ENCODE data around the gene SNCG.
"Not testable (repeated sequence)": the region's sequence is repeated elsewhere in the genome, so short reads cannot be mapped to it uniquely, and the experiment has no call there.

Gene SNCG

DNA sequence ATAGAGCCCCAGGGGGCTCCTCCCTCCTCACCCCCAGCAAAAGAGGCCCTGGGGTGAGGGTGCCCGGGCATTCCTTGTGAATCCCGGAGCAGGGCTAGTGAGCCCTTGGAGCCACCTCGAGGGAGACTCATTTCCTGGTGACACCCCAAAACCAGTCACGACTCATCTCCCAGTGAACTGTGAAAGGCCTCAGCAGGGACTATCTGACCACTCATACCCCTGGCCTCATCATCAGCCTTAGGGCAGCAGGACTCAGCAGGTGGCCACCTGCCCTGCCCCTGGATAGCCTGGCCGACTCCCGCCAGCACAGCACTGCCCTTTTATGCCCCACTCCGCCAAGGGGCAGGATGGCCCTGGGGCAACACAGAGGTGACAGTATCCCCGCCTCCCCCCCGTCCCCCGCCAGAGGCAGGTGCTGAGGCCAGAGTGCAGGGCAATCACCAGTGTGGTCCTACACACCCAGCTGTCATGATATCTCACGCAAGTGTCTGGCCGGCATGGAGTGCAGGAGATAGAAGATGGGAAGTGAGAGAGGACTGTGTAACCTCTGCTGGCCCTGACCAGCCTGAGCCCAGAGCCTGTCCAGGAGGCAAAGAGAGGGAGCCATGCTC lies 3.2 kb downstream of the SNCG start:
- no peak for DNase-seq

DNA sequence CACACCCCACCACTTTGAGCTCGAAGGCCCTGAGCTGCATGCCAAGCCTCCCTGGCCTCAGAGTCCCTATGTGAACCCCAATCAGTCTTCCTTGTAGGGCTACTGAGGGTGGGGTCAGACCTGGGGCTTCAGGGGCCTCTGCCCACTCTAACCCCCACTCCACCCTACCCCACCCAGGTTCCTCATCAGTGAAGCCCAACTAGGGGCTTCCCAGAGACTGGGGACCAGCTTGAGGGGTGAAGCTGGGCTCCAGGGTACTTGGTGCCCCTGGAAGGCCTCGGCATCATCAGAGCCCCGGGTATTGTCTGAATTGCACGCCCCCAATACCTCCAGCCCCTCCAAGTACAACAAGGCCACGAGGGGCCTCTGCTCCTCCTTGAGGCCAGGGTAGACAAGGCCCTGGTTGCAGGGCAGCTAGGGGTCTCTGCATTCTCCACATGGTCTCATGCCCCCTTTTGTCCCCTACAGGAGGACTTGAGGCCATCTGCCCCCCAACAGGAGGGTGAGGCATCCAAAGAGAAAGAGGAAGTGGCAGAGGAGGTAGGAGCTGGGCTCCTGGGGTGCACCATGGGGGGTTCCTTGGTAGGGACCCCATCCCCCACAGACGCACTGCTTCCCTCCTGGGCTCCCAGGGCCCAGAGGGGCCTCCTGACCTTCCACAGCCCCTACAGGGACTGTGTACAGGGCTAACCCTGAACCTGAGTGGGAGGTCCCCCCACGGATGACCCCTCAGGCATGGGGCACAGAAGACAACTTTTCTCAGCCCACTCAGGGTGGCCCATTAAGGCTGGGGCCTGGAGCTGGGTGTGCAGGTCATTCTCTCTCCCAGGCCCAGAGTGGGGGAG lies 4.0 kb downstream of the SNCG start:
- DNase-seq, result no peak

DNA sequence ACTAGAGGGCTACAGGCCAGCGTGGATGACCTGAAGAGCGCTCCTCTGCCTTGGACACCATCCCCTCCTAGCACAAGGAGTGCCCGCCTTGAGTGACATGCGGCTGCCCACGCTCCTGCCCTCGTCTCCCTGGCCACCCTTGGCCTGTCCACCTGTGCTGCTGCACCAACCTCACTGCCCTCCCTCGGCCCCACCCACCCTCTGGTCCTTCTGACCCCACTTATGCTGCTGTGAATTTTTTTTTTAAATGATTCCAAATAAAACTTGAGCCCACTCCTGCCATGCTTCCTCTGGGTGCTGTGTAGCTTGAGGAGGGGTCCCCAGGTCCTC lies 4.5 kb downstream of the SNCG start:
- DNase-seq, result no peak

DNA sequence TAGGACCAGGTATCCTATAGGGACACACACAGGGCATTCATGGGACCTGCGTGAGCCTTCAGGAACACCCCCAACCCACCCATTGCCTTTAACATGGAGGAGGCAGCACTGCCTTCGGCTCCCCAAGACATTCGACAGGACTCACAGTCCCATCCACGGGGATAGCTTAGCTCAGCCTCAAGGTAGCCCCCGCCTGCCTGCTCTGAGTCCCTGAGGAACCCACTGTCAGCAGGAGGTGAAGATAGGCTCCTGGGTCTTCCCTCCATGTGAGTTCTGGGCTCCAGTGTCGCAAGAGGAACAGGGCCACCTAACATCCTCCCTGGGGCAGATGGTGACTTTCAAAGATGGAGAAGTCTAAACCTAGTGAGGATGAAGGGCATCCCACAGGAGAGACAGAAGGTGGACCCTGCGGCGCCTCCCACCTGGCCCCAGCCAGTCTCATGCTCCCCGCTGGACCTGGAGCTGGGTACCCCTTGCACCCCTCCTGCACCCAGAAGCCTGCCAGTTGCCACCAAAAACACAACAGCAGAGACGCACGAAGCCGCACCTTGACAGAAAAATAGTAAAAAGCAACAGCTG lies 5.0 kb downstream of the SNCG start:
- DNase-seq, result no peak

DNA sequence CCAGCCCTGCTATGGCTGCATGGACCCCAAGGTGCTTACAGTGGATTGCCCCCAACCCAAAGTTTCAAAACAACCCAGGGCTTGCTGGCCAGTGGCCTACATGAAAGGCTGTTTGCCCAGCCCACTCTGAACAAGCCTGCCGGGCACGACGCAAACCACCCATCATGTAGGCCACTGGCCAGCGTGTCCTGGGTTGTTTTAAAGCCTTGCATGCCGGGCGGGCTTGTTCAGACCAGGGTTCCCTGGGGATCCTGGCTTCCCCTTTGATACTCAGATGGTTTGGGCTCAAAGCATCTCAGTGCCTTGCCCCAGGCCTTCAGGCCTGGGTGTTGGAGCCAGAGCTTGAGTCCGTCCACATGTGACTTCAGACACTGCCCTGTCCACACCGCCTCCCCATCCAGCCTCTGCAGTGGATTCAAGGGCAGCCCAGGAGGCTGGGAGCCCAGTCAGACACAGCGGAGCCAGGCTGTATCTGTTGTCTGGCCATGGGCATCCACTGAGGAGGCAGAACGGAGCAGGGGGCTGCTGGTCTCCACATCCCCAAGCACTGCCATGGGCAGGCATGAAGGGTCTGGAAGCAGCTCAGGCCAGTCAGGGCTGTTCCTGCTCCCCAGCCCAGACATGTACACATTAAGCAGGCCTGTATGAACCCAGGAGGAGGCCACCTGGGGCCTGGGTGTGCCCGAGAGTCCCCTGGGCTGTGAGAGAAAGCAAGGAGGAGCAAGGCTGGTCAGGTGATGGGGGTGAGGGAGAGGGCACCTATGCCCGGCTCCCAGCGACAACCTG lies 5.9 kb downstream of the SNCG start:
- no peak for DNase-seq

DNA sequence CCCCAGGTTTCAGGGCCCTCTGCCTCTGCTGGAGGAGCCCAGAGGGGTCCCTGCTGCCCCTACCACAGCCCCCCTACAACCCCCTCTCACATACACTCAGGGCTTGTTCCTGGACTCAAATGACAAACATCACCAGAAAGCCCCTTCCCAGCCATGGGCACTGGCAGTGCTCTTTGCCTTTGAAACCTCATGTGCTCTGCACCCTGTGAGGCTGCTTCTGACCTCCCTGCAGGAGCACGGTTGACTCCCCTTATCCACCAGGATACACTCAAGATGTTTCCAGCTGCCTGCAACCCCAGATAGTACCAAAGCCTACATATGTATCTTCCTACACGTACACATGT lies 6.4 kb downstream of the SNCG start:
- no peak for DNase-seq

DNA sequence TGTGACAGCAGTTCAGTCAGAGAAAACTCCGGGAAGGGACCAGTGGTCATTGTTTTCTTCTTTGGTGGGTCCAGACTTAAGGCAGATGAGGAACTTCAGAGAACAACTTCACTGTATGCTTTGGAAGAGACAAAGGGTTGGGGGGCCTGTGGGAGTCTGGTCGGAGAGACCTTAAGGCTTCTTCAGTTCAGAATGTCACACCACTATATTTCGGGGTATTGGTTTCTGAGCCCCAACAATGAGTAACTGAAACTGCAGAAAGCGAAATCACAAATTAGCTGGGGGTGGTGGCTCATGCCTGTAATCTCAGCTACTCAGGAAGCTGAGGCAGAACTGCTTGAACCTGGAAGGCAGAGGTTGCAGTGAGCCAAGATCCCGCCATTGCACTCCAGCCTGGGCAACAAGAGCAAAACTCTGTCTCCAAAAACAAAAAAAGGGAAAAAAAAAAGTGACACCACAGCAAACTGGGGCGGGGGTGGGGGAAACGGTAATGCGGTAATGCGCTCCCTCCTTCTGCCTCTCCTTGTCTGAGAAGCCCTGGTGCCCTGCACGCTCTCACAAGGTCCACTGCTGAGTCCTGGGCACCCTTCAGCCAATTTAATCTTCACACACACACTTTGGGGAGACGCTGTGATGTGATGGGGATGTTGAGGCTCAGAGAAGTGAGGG lies 7.7 kb downstream of the SNCG start:
- no peak for DNase-seq

DNA sequence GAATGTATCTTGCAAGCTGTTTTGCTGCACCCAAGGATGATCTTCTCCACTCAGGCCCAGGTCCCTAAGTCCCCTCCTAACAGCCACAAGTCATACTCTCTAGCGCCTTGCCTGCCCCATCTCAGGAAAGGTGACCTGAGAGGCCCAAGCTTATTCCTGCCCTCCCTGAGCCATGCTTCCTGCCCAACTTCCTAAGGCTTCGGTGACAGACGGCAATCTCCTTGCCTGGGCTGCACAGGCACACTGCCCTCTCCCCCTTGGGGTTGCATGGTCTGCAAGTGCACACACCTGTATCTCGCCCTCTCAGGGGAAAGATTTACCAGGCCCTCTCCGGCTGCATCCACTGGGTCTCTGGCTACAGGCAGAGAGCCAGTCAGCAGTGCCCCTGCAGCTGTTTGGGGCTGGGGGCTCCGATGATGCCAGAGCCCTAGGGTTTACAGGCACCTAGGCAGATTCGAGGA lies 9.1 kb downstream of the SNCG start:
- no peak for DNase-seq

DNA sequence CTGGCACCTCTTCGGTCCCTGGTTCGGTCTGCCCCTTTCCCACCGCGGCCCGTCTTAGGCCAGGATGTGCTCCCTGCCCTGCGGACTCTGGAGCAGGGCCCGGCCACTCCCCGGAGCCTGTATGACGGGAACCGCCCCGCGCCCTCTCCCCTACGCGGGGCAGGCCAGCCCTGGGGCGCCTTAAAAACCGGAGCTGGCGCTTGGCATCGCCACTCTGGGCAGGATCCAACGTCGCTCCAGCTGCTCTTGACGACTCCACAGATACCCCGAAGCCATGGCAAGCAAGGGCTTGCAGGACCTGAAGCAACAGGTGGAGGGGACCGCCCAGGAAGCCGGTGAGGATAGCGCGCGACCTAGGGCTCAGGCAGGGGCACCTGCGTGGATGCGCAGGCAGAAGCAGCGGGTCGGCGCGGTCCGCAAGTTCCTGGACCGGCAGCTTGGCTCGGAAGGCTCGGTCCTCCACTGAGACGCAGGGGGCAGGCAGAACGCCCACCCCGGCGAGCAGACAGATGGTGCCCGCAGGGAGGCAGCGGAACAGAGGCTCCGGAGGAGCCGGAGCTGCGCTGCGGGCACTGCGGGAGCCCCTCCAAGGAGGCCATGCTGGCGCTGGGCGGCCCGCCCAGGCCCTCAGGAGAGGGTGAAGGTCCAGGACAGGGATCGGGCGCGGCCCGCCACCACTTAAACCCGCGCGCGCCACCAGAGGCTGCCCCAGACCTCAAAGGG lies 10.0 kb downstream of the SNCG start, which contains the start of gene ADIRF:
Gene ADIRF (plus strand): TSS at position 212 of the 723 bp plus-strand sequence. CDS start 63 bp downstream, at position 275.
- no peak for DNase-seq

DNA sequence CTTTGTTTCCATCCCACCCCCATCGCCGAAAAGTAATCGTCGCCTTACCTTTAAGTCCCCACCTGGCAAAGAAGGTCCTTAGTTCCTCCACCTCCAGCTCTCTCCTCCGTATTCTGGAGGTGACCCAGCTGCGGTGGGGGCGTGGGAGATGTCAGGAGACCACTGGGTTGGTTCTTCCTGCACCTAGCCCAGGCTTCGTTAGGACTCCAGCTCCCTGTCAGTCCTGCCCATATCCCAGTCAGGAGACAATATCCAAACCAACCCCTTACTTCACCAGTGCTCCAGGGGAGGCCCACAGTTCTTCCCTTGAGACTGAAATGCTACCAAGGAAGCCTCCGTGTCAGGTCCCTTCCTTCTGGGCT lies 10.6 kb downstream of the SNCG start:
- DNase-seq, result no peak

DNA sequence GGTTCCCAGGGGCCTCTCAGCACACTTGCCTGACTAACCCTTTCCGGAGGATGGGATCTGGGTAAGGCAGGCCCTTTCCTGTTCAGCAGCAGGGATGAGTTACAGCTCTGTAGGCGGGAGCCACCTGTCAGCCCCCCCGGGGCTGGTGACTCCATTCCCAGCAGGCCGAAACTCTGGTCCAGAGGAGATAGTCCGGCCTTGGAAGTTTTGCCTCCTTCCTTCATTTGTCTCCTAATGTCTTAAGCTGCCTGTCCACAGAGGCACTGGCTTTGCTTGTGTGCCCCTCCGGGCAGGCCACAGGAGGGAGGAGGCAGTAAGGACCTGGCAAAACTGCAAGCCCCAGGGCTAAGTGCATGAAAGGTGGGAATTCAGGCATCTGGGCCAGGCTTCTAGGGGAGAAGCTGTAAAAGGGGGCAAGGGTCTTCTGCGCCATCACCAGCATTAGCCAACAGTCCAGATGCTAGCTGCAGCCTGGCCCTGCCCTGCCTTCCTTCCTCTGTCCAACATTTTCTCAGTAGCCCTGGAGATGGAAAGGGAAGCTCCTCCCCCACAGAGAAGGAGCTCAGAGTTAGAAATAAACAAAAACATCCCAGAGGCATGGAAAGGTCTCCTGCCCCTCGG lies 11.1 kb downstream of the SNCG start:
- DNase-seq, result no peak

DNA sequence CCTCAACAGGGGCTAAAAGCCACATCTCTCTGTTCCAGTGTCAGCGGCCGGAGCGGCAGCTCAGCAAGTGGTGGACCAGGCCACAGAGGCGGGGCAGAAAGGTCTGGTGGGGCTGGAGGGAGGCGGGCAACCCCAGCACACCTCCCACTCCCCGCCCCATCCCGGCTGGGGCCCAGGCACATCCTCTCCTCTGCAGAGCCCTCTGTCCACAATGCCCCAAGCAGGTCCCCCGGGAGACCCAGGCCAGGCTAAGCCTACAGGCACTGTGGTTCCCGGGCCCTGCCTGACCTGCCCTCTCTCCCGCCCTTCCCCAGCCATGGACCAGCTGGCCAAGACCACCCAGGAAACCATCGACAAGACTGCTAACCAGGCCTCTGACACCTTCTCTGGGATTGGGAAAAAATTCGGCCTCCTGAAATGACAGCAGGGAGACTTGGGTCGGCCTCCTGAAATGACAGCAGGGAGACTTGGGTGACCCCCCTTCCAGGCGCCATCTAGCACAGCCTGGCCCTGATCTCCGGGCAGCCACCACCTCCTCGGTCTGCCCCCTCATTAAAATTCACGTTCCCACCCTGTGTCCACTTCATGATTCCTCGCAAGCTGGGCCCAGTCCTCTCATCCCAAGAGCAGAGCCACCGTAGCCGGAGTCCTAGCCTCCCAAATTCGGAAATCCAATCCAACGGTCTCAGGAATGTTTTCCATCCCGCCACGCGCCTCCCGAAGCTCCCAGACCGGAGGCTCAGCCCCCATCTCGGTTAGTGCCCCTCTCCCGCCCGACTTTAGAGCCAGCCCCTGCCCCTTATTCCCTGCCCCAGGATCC lies 12.0 kb downstream of the SNCG start:
- DNase-seq, result no peak

DNA sequence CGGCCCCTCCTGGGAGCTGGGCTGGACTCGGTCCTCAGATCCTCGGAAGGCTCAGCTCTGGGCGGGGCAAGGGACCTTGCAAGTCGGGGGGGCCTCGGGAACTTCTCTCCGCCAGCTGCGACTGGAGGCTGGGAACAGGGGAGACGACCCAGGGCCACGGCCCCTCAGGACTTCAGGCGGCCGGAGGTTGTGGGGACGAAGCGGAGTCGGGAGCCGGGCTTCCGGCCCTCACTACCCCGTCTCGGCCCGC lies 12.5 kb downstream of the SNCG start:
- DNase-seq, result no peak

DNA sequence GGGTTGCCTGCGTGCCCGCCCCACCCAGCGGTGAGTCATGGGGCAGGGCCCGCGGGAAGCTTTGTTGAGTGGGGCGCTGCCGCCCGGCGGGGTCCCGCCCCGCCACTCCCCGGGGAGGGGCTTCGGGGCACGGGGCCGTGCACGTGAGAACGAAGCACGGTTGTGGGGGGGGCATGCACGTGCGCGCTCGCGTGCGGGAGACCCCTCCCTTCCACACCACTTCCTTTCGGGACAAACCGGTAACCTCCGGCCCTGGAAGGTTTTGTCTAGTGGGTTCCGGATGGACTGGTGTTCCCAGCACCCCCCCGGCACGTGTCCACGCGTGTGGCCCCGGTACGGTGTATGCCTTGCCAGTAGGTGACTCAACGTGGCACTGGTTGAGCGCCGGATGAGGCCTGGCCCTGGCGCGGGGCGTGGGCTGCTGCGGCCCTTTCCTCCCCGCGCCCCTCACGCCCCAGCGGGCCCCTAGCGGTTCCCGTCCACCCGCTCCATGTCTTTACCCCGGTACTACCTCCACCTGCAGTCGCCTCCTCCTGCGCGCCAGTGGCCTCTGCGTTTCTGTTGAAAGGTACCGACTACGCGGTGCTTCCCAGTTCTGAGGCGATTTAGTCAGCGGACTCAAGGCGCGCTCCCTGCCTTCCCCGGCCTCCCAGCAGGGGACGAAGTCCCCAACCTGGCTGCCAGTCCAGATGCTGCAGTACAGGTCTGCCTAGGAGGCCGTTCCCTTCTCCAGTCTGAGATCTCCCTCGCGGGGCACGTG lies 13.0 kb downstream of the SNCG start:
- DNase-seq, result no peak

DNA sequence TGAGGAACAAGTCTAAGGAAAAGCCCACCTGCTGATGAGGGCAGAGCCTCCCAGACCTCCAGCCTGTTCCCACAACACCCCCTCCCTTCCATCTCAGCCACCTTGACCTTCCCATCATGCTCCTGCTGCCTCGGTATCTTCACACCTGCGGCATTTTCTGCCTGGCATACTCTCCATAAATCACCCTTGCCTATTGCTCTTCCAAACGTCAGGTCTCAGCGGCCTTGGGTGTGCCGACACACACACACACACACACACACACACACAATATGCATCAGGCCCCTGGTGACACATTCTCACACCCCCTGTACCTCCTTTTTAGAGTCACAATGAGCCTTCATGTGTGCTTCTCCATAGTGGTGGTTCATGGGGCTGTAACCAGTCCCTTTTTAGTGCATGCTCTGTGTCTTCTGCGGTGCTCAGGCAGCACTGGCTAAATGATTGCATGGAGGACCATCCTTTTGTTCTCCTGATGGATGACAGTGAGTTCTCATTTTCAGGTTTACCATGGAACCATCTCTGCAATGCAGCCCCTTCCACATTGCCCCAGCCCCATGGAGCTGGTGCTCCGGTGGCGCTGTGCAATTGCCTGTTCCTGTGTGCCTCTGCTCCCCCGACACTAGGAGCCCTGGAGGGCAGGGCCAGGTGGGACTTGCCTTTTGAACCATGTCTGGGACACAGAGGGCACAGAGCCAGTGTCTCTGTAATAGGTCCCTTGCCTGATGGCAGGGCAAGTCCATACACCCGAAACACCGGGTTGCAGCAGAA lies 14.4 kb downstream of the SNCG start:
- DNase-seq, result no peak

DNA sequence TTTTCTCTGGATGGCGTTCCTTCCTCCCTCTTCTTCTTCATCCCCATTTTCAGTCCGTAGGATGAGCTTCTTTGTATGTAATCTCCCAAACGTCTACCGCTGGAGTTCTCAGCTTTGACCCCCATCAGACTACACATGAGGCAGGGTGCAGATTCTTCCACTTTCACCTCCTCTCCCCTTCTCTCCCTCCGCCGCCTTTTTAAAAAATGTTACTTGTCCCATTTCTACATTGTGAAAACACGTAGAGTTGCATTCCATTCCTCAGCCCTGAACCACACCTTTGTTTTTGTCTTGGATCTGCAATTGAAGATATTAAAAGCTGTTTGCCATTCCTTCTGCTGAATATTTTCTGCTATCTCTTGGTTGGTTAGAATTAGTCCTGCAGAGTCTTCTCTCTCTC lies 16.1 kb downstream of the SNCG start:
- no peak for DNase-seq

DNA sequence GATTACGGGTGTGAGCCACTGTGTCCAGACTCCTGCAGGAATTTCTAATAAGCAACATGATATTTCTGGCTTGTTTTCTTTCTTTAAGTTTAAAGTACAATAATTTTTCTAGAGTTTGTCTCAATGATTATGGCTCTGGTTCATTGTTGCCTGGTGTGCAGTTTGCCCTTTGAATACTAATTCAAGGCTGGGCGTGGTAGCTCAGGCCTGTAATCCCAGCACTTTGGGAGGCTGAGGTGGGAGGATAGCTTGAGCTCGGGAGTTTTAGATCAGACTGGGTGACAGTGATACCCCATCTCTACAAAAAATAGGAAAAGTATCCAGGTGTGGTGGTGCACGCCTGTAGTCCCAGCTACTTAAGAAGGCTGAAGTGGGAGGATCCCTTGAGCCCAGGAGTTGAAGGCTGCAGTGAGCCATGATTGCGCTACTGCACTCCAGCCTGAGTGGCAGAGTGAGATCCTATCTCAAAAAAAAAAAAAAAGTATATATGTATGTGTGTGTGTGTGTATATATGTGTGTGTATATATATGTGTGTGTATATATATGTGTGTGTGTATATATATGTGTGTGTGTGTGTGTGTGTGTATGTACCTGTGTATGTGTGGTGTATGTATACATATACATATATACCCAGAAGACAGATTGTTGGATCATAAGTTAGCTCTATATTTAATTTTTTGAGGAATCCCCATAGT lies 18.1 kb downstream of the SNCG start:
- no peak for DNase-seq

DNA sequence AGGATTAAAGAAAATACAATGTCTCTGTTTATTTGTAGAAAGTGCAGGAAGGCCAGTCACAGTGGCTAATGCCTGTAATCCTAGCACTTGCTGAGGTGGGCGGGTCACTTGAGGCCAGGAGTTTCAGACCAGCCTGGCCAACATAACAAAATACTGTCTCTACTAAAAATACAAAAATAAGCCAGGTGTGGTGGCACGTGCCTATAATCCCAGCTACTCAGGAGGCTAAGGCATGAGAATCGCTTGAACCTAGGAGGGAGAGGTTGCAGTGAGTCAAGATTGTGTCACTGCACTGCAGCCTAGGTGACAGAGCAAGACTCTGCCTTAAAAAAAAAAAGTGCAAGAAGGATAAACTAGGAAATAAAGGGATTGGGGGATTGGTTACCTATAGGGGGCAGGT lies 20.1 kb downstream of the SNCG start:
- not testable (repeated sequence) for DNase-seq

DNA sequence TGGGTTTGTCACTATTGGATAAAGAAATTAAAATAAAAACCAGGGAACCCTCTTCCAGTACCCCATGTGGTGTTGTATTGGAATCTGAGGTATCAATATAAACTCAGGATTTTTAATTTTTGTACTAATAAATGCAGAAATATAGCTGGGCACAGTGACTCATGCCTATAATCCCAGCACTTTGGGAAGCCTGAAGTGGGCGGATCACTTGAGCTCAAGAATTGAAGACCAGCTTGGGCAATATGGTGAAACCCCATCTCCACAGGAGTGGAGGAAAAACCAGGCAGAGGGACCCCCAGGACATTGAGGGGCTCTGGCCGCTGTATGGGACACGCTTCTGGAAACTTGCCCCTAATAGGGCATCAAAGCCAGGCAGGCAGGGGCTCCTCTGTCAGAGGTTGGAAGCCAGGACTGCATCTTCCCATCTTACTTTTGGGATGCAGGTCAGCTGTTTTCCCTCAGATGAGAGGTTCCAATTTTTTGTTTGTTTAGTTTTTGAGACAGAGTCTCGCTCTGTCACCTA lies 21.0 kb downstream of the SNCG start:
- no peak for DNase-seq
